Neuronal stem cell (in vitro differentiated cells): Measurements from ENCODE around the gene LMNA.
A peak's percentile ranks its signal among the peaks of the same experiment; 100 is the strongest.

Experiments
- DNase-seq: peaks from one replicate; pipeline ENCODE4 v3.0.0-alpha.2; 2013; ENCODE audit warnings: low spot score
- H2AFZ ChIP-seq: one replicate; pipeline ENCODE4 v1.6.1; 2013; ENCODE audit warnings: mild to moderate bottlenecking, low read length, inconsistent platforms
- H2AK5ac ChIP-seq: 2 replicates; pipeline ENCODE4 v1.6.1; 2013; ENCODE audit warnings: low read depth, mild to moderate bottlenecking, inconsistent platforms, low read length, moderate library complexity, mixed read lengths
- H2BK120ac ChIP-seq: 2 replicates; pipeline ENCODE4 v1.6.1; 2013; ENCODE audit warnings: low read depth, mild to moderate bottlenecking, inconsistent platforms, low read length, moderate library complexity, mixed read lengths
- H2BK12ac ChIP-seq: one replicate; pipeline ENCODE4 v1.6.1; 2013; ENCODE audit warnings: low read length, inconsistent platforms
- H2BK15ac ChIP-seq: 2 replicates; pipeline ENCODE4 v1.6.1; 2013; ENCODE audit warnings: mild to moderate bottlenecking, low read length, inconsistent platforms, mixed read lengths
- H2BK5ac ChIP-seq: one replicate; pipeline ENCODE4 v1.6.1; 2013; ENCODE audit warnings: inconsistent platforms, mild to moderate bottlenecking, low read length, moderate library complexity
- H3K14ac ChIP-seq: one replicate; pipeline ENCODE4 v1.6.1; 2013; ENCODE audit warnings: low read length, inconsistent platforms
- H3K18ac ChIP-seq: 2 replicates; pipeline ENCODE4 v1.6.1; 2013; ENCODE audit warnings: low read length, inconsistent platforms
- H3K23ac ChIP-seq: 2 replicates; pipeline ENCODE4 v1.6.1; 2013; ENCODE audit warnings: low read depth, mild to moderate bottlenecking, mixed read lengths, low read length, inconsistent platforms; ENCODE audit not compliant: poor library complexity
- H3K27ac ChIP-seq: replicated peaks from 3 replicates; pipeline ENCODE4 v1.5.1; 2013; ENCODE audit warnings: low read length, inconsistent platforms
- H3K27me3 ChIP-seq, 3 experiments: 2 replicates each; pipeline ENCODE4 v1.6.1; 2013; ENCODE audit warnings: low read length in 3 of 3, mild to moderate bottlenecking in 2 of 3, inconsistent platforms in 1 of 3, low read depth in 1 of 3, mixed read lengths in 1 of 3, moderate library complexity in 1 of 3; ENCODE audit not compliant: control insufficient read depth in 3 of 3, insufficient read depth in 3 of 3
- H3K36me3 ChIP-seq, 2 donors: replicated peaks in 1 of 2; 2 replicates each; pipeline ENCODE4 v1.6.1; 2013; ENCODE audit warnings: low read length in 2 of 2; ENCODE audit not compliant: control insufficient read depth in 2 of 2, insufficient read depth in 2 of 2
- H3K4ac ChIP-seq: 2 replicates; pipeline ENCODE4 v1.6.1; 2013; ENCODE audit warnings: inconsistent platforms, mild to moderate bottlenecking, low read length, moderate library complexity
- H3K4me1 ChIP-seq, 2 donors: 1 replicate in 1 of 2; 2 replicates in 1 of 2; pipeline ENCODE4 v1.6.1; 2013; ENCODE audit warnings: low read length in 2 of 2, low read depth in 1 of 2; ENCODE audit not compliant: control insufficient read depth in 2 of 2, insufficient read depth in 1 of 2
- H3K4me2 ChIP-seq: one replicate; pipeline ENCODE4 v1.6.1; 2013; ENCODE audit warnings: mild to moderate bottlenecking, low read length, inconsistent platforms; ENCODE audit not compliant: insufficient read depth, poor library complexity, severe bottlenecking
- H3K4me3 ChIP-seq, 2 donors: 2 replicates each; pipeline ENCODE4 v1.5.1; 2013; ENCODE audit warnings: low read length in 2 of 2, mild to moderate bottlenecking in 2 of 2, inconsistent platforms in 1 of 2, moderate library complexity in 1 of 2
- H3K79me1 ChIP-seq: one replicate; pipeline ENCODE4 v1.6.1; 2013; ENCODE audit warnings: low read depth, mild to moderate bottlenecking, inconsistent platforms, low read length, moderate library complexity
- H3K9ac ChIP-seq: one replicate; pipeline ENCODE4 v1.6.1; 2013; ENCODE audit warnings: mild to moderate bottlenecking, low read depth, low read length, inconsistent platforms; ENCODE audit not compliant: poor library complexity
- H3K9me3 ChIP-seq, 2 donors: replicated peaks in 1 of 2; 2 replicates each; pipeline versions ENCODE3 to v1.6.1; 2013; ENCODE audit warnings: low read length in 2 of 2, mild to moderate bottlenecking in 2 of 2, inconsistent platforms in 1 of 2, low read depth in 1 of 2, mixed read lengths in 1 of 2, moderate library complexity in 1 of 2; ENCODE audit not compliant: control insufficient read depth in 2 of 2, insufficient read depth in 1 of 2
- H4K8ac ChIP-seq: one replicate; pipeline ENCODE4 v1.6.1; 2013; ENCODE audit warnings: low read depth, mild to moderate bottlenecking, inconsistent platforms, low read length, moderate library complexity
- H4K91ac ChIP-seq: one replicate; pipeline ENCODE4 v1.6.1; 2013; ENCODE audit warnings: low read length, low read depth, mild to moderate bottlenecking, inconsistent platforms; ENCODE audit not compliant: poor library complexity
- WGBS, 2 donors: extraction: QIAGEN DNeasy Blood & Tissue Kit; methylation state at CpG; one replicate each; pipeline ENCODE4 v1.1.7; 2013; ENCODE audit warnings: missing lambda C conversion rate in 2 of 2, mixed read lengths in 1 of 2; ENCODE audit not compliant: insufficient read length in 2 of 2, insufficient replicate concordance in 1 of 2; ENCODE audit errors: extremely low coverage in 2 of 2; 5-methylcytosine and 5-hydroxymethylcytosine counted together

LMNA gene

DNA sequence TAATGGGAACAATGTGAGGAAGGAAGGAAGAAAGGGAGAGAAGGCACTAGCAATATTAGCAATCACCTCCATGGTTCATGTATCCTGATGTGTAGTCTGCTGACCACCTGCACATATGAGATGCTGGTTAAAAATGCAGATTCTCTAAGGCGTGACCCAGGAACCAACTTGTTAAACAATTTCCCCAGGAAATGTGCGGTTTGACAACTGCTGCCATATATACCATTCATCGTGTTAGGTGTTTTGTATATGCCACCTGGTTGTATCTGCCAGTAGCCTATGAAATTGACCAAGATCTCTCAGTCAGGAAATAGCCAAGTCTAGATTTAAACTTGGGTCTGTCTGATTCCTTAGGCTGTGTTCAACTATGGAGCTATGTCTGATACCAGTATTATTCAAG is 43.0 kb downstream of the LMNA start:
- H3K4me2 ChIP-seq, result no peak overlapping the region
- H3K23ac ChIP-seq, result no peak overlapping the region
- no peaks in the 10 kb centered on the region for H3K9me3 ChIP-seq
- H3K27me3 ChIP-seq, result peaks cover 0 to 5% (median 0%) of the 10 kb centered on the region in 3 experiments
- no peak for DNase-seq
- H4K8ac ChIP-seq, result no peak overlapping the region
- WGBS, 2 donors, result no CpG with 5 or more reads among the region's 3 CpGs
- H3K14ac ChIP-seq, result no peak overlapping the region
- no peak overlapping the region for H2BK12ac ChIP-seq
- H2AFZ ChIP-seq, result no peak overlapping the region
- H3K18ac ChIP-seq, result no peak overlapping the region
- H2BK15ac ChIP-seq, result no peak overlapping the region
- no peak overlapping the region for H4K91ac ChIP-seq
- no peak overlapping the region for H3K9ac ChIP-seq
- no peaks in the 10 kb centered on the region for H3K79me1 ChIP-seq
- H2BK120ac ChIP-seq, result no peak overlapping the region
- peaks cover 12% of the 10 kb centered on the region in 2 donors for H3K4me1 ChIP-seq
- H2AK5ac ChIP-seq, result no peak overlapping the region
- H3K27ac ChIP-seq, result no peak overlapping the region
- H3K4ac ChIP-seq, result no peak overlapping the region
- no peaks in the 10 kb centered on the region for H3K36me3 ChIP-seq
- no peak overlapping the region for H3K4me3 ChIP-seq
- no peak overlapping the region for H2BK5ac ChIP-seq

DNA sequence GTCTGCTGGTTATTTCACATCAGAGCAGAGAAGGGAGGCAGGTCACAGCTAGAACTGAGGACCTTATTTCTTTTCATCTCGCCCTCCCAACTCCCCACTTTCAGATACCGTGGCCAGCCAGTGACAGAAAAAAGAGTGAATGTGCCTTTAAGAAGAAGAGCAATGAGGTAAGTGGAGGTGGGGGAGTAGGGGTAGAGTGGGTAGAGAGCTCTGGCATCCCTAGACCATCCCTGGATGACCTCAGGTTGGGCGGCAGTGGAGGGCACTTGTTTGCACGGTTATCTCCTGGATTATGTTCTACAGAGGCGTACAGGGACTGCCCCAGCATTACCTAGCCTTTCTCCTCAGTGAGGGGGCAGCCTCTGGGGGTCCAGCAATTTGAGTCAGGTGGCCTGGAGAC is 43.5 kb downstream of the LMNA start:
- Histone ChIP-seq H3K18ac (no peak overlapping the region), H2BK15ac (no peak overlapping the region), H3K9ac (no peak overlapping the region), H3K14ac (no peak overlapping the region), H3K4me1 (peaks cover 11 to 12% of the 10 kb centered on the region in 2 donors), H3K9me3 (no peaks in the 10 kb centered on the region), H2BK5ac (no peak overlapping the region), H2AFZ (no peak overlapping the region), H3K27me3 (peaks cover 0 to 5% (median 0%) of the 10 kb centered on the region in 3 experiments), H2AK5ac (no peak overlapping the region), H3K23ac (no peak overlapping the region), H3K4ac (no peak overlapping the region), H3K4me2 (no peak overlapping the region), H3K79me1 (no peaks in the 10 kb centered on the region), H2BK12ac (peak overlapping the region; percentile 14), H4K8ac (no peak overlapping the region), H3K36me3 (no peaks in the 10 kb centered on the region), H4K91ac (no peak overlapping the region), H3K4me3 (no peak overlapping the region), H3K27ac (no peak overlapping the region), H2BK120ac (no peak overlapping the region)
- DNase-seq, result no peak
- no CpG with 5 or more reads among the region's 5 CpGs for WGBS, 2 donors

DNA sequence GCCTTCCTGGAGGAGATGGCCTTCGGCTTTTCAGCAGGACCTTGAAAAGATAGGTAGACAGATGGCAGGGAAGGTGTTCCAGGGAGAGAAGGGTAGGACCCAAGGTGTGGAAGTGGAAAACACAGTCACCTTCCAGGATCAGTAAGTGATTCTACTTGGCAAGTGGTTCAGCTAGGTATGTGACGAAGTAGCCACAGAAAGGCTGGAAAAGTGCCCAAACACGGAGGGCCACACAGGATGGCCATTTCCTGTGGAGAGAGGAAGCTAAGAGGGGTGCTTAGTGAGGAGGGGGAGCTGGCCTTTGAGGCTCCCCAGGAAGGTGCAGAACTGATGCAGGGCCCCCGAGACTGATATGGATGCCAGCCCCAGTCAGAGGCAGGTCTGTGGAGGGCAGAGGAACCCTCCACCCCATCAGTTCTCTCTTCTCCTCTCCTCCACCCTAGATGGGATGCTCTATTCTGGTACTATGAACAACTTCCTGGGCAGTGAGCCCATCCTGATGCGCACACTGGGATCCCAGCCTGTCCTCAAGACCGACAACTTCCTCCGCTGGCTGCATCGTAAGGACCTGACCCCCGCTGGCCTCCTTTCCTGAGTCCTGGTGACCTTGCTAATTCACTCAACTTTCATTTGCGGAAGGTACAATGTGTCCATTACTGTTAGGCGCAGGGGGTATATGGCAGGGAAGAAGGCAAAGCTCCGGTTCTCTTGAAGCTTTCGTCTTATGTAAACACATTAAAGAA is 45.7 kb downstream of the LMNA start:
- H4K8ac ChIP-seq, result peak overlapping the region; percentile 68
- H2BK12ac ChIP-seq, result no peak overlapping the region
- no peak for DNase-seq
- H3K18ac ChIP-seq, result peak overlapping the region; percentile 97
- H2AK5ac ChIP-seq, result peak overlapping the region; percentile 12
- peak overlapping the region; percentile 64 for H3K4me2 ChIP-seq
- no peak overlapping the region for H3K14ac ChIP-seq
- H3K9me3 ChIP-seq, result no peaks in the 10 kb centered on the region
- H2BK5ac ChIP-seq, result no peak overlapping the region
- H2AFZ ChIP-seq, result peak overlapping the region; percentile 96
- peaks cover 0 to 7% (median 0%) of the 10 kb centered on the region in 3 experiments for H3K27me3 ChIP-seq
- no CpG with 5 or more reads among the region's 13 CpGs for WGBS, 2 donors
- H3K27ac ChIP-seq, result peak overlapping the region; percentile 59
- no peaks in the 10 kb centered on the region for H3K36me3 ChIP-seq
- peaks cover 11 to 12% of the 10 kb centered on the region in 2 donors for H3K4me1 ChIP-seq
- H3K23ac ChIP-seq, result no peak overlapping the region
- H2BK15ac ChIP-seq, result peak overlapping the region; percentile 91
- peak overlapping the region; percentile 39 for H3K4ac ChIP-seq
- no peak overlapping the region for H4K91ac ChIP-seq
- H2BK120ac ChIP-seq, result no peak overlapping the region
- H3K9ac ChIP-seq, result peak overlapping the region; percentile 89
- H3K79me1 ChIP-seq, result no peaks in the 10 kb centered on the region
- peak overlapping the region; percentile 44 to 81 for H3K4me3 ChIP-seq

DNA sequence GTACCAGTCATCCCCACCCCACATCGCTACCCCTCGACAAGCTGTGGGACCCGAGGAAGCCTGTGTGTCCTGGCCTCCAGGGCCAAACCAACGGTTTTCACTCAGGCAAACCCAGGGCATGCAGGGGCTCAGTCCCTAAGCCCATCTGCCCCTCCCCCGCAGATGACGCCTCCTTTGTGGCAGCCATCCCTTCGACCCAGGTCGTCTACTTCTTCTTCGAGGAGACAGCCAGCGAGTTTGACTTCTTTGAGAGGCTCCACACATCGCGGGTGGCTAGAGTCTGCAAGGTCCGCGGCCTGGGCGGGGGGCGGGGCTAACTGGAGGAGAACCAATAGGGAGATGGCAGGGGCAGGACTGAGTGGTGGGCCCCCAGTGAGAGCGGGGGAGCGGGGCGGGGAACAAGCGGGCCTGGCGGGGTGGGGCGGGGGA is 46.2 kb downstream of the LMNA start:
- H3K27ac ChIP-seq, result peak overlapping the region; percentile 59
- no peaks in the 10 kb centered on the region for H3K79me1 ChIP-seq
- peaks cover 11 to 12% of the 10 kb centered on the region in 2 donors for H3K4me1 ChIP-seq
- no peak overlapping the region for H2BK120ac ChIP-seq
- H3K9me3 ChIP-seq, result no peaks in the 10 kb centered on the region
- peak overlapping the region; percentile 89 for H3K9ac ChIP-seq
- no peak overlapping the region for H3K14ac ChIP-seq
- H2AK5ac ChIP-seq, result peak overlapping the region; percentile 12
- H2AFZ ChIP-seq, result peak overlapping the region; percentile 96
- peak overlapping the region; percentile 44 to 81 for H3K4me3 ChIP-seq
- H4K8ac ChIP-seq, result no peak overlapping the region
- no peak overlapping the region for H2BK12ac ChIP-seq
- H3K23ac ChIP-seq, result peak overlapping the region; percentile 20
- peak overlapping the region; percentile 97 for H3K18ac ChIP-seq
- peak; percentile 74 for DNase-seq
- H2BK5ac ChIP-seq, result no peak overlapping the region
- H3K4ac ChIP-seq, result no peak overlapping the region
- H4K91ac ChIP-seq, result no peak overlapping the region
- H3K27me3 ChIP-seq, result peaks cover 0 to 7% (median 0%) of the 10 kb centered on the region in 3 experiments
- peak overlapping the region; percentile 94 for H2BK15ac ChIP-seq
- no peaks in the 10 kb centered on the region for H3K36me3 ChIP-seq
- WGBS, 2 donors, result no CpG with 5 or more reads among the region's 22 CpGs
- H3K4me2 ChIP-seq, result peak overlapping the region; percentile 64
